Mesodermal cell (in vitro differentiated cells): ENCODE results near the gene FAM186B.

Source experiments
- H3K27ac ChIP-seq: 2 replicates; pipeline ENCODE4 v1.7.0; 2013; ENCODE audit warnings: mild to moderate bottlenecking, low read depth, low read length, moderate library complexity; ENCODE audit not compliant: severe bottlenecking
- H3K36me3 ChIP-seq: 2 replicates; pipeline ENCODE4 v1.7.1; 2013; ENCODE audit warnings: mild to moderate bottlenecking, low read length, moderate library complexity; ENCODE audit not compliant: control insufficient read depth, insufficient read depth
- H3K4me1 ChIP-seq: one replicate; pipeline ENCODE4 v1.7.1; 2013; ENCODE audit warnings: mild to moderate bottlenecking, low read length; ENCODE audit not compliant: insufficient read depth, control insufficient read depth, poor library complexity, severe bottlenecking
- H3K4me3 ChIP-seq: 2 replicates; pipeline ENCODE4 v1.7.0; 2013; ENCODE audit warnings: low read length, control low read depth, mild to moderate bottlenecking; ENCODE audit not compliant: insufficient read depth, poor library complexity, severe bottlenecking; ENCODE audit errors: extremely low read depth
- H3K9me3 ChIP-seq: 2 replicates; pipeline ENCODE4 v1.7.1; 2013; ENCODE audit warnings: mild to moderate bottlenecking, low read length, moderate library complexity; ENCODE audit not compliant: control insufficient read depth
- WGBS, 2 experiments: methylation state at CpG; one replicate each; pipeline ENCODE4 v1.1.5; 2013; ENCODE audit warnings: missing lambda C conversion rate in 2 of 2; ENCODE audit not compliant: insufficient coverage in 2 of 2; 5-methylcytosine and 5-hydroxymethylcytosine counted together

Gene FAM186B

DNA sequence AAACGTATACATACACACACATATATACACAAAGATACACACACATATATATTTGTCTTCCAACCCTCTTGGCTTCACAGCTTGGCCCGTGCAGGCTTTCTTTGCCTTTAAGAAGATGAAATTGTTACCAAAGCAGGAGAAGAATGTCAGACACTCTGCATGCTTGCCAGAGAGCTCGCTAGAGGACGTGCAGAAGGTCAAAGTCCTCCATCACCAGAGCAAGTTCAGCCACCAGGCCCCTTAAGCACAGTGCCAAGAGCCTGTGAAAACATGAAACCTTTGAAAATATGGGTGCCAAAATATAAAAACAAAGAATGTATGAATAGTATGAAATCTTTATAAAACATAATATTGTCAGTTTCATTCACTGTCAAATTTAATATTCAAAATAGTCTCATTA, 22.6 kb downstream of the FAM186B start:
- H3K4me1 ChIP-seq, result peaks cover 4% of the 10 kb centered on the region
- H3K36me3 ChIP-seq, result peaks cover 29% of the 10 kb centered on the region
- H3K4me3 ChIP-seq, result no peak overlapping the region
- WGBS, 2 experiments, result 93 to 96% methylated on average over 4 of the region's 4 CpGs
- no peak overlapping the region for H3K27ac ChIP-seq
- no peaks in the 10 kb centered on the region for H3K9me3 ChIP-seq

DNA sequence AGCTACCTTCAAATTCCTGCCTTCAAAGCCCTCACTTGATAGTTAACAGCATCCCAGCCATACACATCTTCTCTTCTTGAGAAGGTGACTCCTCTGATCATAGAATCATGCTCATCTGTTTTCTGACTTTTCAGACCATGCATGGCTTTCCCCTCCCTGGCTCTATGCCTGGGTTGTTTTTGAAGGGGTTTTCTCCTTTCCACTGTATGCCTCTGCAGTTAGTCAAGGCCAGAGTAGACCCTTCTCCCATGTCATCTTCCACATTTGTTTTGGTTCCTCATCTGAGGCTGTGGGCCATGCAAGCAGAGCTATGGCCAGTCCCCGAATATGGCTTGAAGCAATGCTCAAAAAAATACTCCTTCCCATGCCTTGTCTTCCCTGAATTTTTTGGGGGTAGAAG, 23.2 kb downstream of the FAM186B start:
- Histone ChIP-seq H3K9me3 (no peaks in the 10 kb centered on the region), H3K4me3 (no peak overlapping the region), H3K36me3 (peaks cover 33% of the 10 kb centered on the region), H3K27ac (no peak overlapping the region), H3K4me1 (peaks cover 4% of the 10 kb centered on the region)
- WGBS, 2 experiments, result 14 to 20% methylated on average over 1 of the region's 1 CpG

DNA sequence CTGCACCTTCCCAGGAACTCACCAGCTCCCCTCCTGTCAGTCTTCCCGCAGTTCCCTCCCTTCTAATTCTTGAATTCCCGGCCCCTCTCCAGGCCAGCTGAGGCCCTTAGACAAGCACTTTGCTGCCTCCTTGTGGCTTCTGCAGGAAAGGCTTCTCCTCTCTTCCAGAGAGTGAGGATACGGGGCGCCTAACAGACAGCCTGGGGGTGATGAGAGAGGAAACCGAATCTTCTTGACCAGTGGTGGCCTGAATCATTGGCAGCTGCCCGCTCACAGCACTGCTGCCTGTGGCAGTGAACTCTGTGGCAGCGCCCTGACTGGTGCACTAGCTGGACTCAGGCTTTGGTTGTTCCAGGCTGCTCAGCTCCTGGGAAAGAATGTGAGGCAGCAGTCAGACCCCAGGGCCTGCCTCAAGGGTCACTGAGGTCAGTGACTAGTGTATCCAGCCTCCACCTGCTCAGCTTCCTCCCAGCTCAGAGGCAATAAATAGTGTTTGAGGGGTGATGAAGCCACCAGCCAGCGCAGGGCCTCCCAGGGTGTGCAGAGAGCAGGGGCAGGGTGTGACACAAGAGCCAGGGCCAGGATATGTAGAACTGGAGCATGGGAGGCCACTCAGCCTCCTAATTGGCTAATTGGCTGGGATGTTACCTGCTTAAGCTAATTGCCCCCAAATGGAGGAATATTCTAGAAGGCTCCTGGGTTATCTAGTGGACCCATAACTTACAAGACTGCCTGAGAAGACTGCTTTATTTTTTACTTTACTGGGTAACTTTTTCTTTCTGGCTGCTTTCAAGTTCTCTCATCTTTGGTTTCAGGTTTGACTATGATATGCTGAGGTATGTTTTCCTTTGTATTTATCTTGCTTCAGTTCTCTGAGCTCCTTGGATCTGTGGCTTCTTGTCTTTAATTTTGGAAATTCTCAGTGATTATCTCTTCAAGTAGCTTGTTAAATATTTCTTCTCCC, 24.6 kb downstream of the FAM186B start:
- Histone ChIP-seq H3K4me3 (no peak overlapping the region), H3K27ac (peak overlapping the region; percentile 49), H3K4me1 (peaks cover 4% of the 10 kb centered on the region), H3K36me3 (peaks cover 36% of the 10 kb centered on the region), H3K9me3 (no peaks in the 10 kb centered on the region)
- WGBS, 2 experiments, result 28 to 30% methylated on average over 6 to 7 of the region's 8 CpGs

DNA sequence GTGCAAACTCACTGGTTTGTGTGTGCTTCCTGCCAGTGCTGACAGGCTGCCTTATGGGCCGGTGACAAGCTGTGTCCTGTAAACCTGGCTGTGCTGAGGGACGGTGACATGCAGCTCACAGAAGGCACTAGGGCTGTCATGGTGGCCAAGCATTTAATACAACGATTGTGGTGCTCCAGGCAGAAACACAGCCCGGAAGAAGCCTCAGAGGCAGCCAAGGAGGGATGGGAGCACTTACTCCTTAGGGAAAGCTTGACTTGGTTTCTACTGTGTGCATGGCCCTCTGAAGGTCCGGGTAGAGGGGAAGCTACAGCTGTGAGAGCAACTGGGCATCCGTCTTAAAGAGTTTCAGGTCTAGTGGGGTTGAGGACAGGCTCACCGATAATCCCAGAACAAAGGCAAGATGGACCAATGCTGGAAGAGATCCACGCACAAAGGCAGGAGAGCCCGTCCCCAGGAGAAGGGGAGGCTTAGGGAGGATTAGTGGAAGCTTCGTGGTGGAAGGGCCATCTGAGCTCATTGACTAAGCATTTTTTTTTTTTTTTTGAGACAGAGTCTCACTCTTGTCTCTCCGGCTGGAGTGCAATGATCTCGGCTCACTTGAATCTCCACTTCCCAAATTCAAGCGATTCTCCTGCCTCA, 26.8 kb downstream of the FAM186B start:
- H3K36me3 ChIP-seq, result peaks cover 45% of the 10 kb centered on the region
- WGBS, 2 experiments, result 92 to 94% methylated on average over 12 to 13 of the region's 13 CpGs
- no peak overlapping the region for H3K27ac ChIP-seq
- H3K9me3 ChIP-seq, result no peaks in the 10 kb centered on the region
- peaks cover 4% of the 10 kb centered on the region for H3K4me1 ChIP-seq
- H3K4me3 ChIP-seq, result no peak overlapping the region

DNA sequence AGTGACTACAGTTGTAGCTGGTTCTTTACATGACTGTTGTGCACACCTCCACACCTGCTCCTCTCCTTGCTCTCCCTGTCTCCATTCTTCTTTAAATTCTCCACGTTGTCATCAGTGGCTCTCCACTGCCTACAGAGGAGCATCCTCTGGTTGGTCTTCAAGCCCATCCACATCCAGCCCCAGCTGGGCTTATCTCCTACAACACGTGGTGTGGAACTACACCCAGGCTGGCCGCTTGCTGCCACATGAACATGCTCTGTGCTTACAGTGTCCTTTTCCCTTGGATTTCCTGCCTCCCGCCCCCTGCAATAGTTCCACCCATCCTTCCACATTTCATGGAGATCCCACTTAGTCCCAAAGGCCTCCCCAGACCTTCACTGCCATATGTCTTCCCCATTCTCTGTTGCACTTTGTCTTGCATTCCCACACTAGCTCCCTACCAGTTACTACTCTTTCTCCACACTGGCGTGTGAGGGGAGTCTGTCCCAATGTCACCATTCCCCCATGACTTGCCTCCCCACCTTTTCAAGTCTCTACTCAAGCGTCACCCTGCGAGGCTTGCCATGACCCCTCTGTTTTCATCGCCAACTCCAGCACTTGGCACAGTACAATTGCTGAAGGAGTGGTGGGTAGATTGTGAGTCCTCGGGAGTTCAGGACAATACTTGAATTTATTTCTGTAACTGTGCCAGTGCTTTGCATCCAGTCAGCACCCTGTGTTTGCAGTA, 27.7 kb downstream of the FAM186B start:
- Histone ChIP-seq H3K4me1 (peaks cover 4% of the 10 kb centered on the region), H3K4me3 (no peak overlapping the region), H3K9me3 (no peaks in the 10 kb centered on the region), H3K36me3 (peaks cover 42% of the 10 kb centered on the region), H3K27ac (no peak overlapping the region)
- WGBS, 2 experiments, result 95 to 96% methylated on average over 5 to 7 of the region's 9 CpGs

DNA sequence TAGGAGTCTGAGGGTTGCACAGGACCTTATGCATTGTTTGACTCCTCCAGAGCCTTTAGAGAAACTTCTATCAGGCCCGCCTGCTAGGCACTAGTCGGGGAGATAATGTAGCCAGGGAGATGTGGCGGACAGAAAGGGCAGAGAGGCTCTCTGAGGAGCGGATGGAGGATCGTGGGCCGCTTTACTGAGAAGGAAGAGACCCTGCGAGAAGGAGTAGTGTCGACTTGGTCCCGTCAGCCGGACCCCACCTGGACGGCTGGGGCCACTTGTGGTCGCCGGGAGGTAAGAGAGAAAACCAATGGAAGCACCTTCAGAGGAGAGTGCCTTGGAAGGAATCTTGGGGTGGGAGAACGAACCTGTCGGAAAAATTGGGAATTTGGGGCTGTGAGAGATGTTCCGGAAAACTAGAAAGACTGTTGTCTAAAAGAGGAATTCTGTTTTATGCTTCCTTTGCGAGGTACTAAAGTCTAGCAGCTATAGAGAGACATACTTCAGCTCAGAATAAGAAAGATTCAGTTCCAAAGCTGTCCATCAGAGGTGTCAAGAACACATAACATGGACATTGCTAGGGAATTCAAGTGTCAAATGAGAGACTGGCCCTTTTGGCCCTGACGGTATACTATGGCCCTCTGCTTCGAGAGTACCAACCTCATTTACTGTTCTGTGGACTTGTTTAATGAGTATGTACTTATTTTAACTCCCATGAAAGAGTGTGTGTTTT, 36.8 kb downstream of the FAM186B start:
- H3K9me3 ChIP-seq, result no peaks in the 10 kb centered on the region
- peak overlapping the region; percentile 85 for H3K27ac ChIP-seq
- WGBS, 2 experiments, result 1 to 2% methylated on average over 17 of the region's 19 CpGs

DNA sequence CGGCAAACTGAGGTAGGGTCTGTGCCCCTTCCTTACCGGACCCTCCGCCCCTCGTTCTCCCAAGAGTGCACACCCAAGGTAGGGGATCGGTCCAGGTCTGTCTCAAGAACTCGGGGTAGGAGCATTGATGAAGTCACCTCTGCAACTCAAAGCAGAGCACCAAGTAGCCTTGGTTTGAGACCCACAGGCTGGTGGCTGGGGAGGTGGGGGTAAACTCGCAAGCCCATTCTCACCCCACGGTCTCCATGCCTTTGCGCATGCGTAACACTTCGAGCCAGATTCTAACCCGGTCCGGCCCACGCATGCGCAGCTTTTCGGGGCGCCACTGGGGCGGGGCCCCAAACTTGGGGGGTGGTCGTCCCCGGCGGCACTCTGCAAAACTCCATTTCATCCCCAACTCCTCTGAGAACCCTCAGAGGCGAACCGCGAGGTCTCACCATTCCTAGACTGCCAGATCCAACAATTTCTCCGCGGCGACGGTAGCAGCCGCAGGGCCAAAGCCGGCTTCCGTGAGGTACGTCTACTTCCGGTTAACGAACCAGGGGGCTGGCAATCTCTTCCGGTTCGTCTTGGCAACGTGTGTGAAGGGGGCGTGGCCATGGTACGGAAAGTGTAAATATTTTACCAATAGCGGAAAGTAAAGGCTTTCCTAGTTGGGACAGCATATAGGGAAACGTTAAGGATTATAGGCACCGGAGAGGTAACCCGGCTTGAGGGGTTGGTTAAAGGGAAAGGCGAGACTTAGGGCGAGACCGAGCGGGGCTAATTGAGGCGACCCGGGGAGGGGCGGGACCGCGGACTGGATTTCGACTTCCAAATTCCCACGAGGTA, 37.6 kb downstream of the FAM186B start, which contains the start of gene MCRS1:
Gene MCRS1, minus strand, starts transcription at position 532 of the 831 bp plus-strand sequence. CDS start 1,411 bp downstream, outside the sequence.
- Histone ChIP-seq H3K36me3 (peaks cover 53% of the 10 kb centered on the region), H3K4me3 (peak within 1 kb of the TSS; percentile 92)
- WGBS, 2 experiments, result 0 to 1% methylated on average over 38 to 50 of the region's 54 CpGs

More for the DNA sequence above, 36.8 kb downstream of the FAM186B start:
- Histone ChIP-seq H3K36me3 (peaks cover 49% of the 10 kb centered on the region), H3K4me1 (peaks cover 12% of the 10 kb centered on the region), H3K4me3 (peak overlapping the region; percentile 92)

DNA sequence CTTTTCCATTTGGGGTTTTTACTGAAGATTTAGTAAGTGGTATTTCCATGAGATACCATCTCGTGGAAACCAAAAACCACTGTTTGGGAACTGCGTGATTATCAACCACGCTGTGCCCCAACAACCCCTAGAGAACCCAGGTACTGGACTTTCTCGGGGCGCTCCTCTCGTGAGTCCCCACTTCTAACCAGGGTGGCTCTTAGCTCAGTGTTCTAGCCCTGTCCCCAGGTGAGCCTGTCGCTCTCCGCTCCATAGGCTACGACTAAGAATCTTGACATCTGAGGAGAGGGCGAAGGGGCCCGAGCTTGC, 38.2 kb downstream of the FAM186B start:
- peaks cover 55% of the 10 kb centered on the region for H3K36me3 ChIP-seq
- H3K4me1 ChIP-seq, result peaks cover 12% of the 10 kb centered on the region
- WGBS, 2 experiments, result 5 to 6% methylated on average over 7 to 11 of the region's 11 CpGs
- no peak overlapping the region for H3K27ac ChIP-seq
- H3K4me3 ChIP-seq, result peak overlapping the region; percentile 92
- no peaks in the 10 kb centered on the region for H3K9me3 ChIP-seq

More for the DNA sequence above, 37.6 kb downstream of the FAM186B start, which contains the start of gene MCRS1:
- Histone ChIP-seq H3K9me3 (no peaks in the 10 kb centered on the region), H3K4me1 (peaks cover 12% of the 10 kb centered on the region), H3K27ac (peak within 1 kb of the TSS; percentile 85)

DNA sequence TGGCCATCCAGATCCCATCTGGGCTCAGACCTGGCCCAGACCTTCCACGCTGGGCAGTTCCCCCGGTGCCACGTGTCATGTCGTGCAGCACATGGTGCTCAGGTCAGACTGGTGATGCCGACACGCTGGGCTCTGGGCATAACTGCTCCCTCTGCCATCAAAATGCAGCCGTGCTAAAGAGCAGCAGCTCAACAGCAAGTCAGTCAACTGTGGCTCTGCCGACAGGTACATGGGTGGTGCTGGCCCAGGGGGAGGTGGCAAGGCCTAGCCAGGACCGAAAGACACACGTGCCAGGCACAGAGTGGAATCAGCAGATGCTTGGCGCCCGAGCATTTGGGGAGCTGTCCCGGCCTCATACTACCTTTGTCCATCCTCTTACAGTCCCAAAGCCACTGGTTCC, 39.1 kb downstream of the FAM186B start:
- 96 to 97% methylated on average over 11 to 12 of the region's 13 CpGs for WGBS, 2 experiments
- H3K36me3 ChIP-seq, result peaks cover 58% of the 10 kb centered on the region

More for the DNA sequence above, 39.1 kb downstream of the FAM186B start:
- Histone ChIP-seq H3K4me1 (peaks cover 12% of the 10 kb centered on the region), H3K27ac (no peak overlapping the region), H3K4me3 (no peak overlapping the region), H3K9me3 (no peaks in the 10 kb centered on the region)
